SK-N-SH treated with all-trans-retinoic acid at 6 μM for 48 hours (cell line): Measurements from ENCODE around the gene TMEM208.

Experiments used
- BACH2 ChIP-seq: fragments of 250-450 bp; sonication (Bioruptor Pico); IDR thresholded peaks from 2 replicates; pipeline ENCODE4 v1.9.0; 2021; ENCODE audit warnings: mild to moderate bottlenecking, borderline replicate concordance
- PATZ1 ChIP-seq: fragments of 250-450 bp; sonication (Bioruptor Pico); IDR thresholded peaks from 2 replicates; pipeline ENCODE4 v1.8.0; 2020; ENCODE audit warnings: mild to moderate bottlenecking, moderate library complexity, borderline replicate concordance
- ZFP3 ChIP-seq: fragments of 250-450 bp; sonication (Bioruptor Pico); IDR thresholded peaks from 2 replicates; pipeline ENCODE4 v1.5.0; 2020; ENCODE audit warnings: mild to moderate bottlenecking, moderate library complexity
- ZNF565 ChIP-seq: fragments of 450-650 bp; formaldehyde crosslinking; conservative IDR thresholded peaks from 2 replicates; pipeline ENCODE4 v1.5.0; 2020; ENCODE audit warnings: low read depth, mild to moderate bottlenecking, moderate library complexity

- TF ChIP-seq ZFP3, result no peak
- no peak for TF ChIP-seq PATZ1
- TF ChIP-seq BACH2 (CRISPR knock-in tag), result no peak
- no peak for TF ChIP-seq ZNF565 (CRISPR knock-in tag)
Observed at GRCh38 chr16:67255553-67256221, 28.8 kb downstream of the TMEM208 start.
